ENCODE measurements around the gene XXYLT1.

The XXYLT1 gene

DNA sequence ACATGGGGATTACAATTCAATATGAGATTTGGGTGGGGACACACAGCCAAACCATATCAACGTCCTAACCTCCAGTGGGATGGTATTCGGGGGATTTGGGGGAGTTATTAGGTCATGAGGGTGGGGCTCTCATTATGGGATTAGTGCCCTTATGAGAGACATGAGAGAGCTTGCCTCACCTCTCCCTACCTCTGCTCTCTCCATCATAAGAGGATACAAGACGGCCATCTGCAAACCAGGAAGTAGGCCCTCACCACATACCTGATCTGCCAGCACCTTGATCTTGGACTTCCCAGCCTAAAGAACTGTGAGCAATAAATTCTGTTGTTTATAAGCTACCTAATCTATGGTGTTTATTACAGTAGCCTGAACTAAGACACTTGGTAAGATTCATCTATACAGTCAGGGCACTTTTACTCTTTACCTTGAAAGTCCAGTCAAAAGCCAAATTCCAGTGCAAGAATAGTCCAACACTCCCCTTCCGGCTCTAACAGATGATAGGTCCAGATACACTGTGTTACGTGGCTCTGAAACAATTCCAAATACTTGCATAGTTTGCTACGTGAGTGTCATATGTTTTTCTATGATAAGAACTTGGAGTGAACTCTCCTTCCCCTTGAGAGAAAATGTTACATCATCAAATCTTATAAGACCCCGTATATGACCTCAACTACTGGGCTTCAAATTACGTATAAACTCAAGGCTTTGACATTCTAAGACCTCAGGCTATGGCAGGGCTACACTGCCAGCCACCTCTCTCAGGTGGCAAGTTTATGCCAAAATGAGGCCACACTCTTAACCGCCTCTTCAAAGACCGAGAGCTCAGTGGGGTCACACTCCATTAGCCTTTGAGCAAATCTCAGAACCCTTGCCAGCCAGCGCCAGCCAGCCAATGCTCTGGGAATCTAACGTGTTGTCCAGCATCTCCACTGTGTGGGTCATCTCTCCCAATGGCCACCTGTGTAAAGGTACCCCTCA lies 129.9 kb downstream of the XXYLT1 start:
- DNase-seq, result no peak
- Mint-ChIP-seq H3K9me3 (peaks cover 25% of the 10 kb centered on the region), H3K27ac (no peak overlapping the region), H3K27me3 (ENCODE audit: low read depth, poor library complexity) (no peaks in the 10 kb centered on the region), H3K4me1 (peaks cover 38% of the 10 kb centered on the region), H3K4me3 (no peak overlapping the region), H3K36me3 (ENCODE audit: low read depth) (peaks cover 37% of the 10 kb centered on the region)
- TF ChIP-seq, protein P1, sequence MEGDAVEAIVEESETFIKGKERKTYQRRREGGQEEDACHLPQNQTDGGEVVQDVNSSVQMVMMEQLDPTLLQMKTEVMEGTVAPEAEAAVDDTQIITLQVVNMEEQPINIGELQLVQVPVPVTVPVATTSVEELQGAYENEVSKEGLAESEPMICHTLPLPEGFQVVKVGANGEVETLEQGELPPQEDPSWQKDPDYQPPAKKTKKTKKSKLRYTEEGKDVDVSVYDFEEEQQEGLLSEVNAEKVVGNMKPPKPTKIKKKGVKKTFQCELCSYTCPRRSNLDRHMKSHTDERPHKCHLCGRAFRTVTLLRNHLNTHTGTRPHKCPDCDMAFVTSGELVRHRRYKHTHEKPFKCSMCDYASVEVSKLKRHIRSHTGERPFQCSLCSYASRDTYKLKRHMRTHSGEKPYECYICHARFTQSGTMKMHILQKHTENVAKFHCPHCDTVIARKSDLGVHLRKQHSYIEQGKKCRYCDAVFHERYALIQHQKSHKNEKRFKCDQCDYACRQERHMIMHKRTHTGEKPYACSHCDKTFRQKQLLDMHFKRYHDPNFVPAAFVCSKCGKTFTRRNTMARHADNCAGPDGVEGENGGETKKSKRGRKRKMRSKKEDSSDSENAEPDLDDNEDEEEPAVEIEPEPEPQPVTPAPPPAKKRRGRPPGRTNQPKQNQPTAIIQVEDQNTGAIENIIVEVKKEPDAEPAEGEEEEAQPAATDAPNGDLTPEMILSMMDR (IDR thresholded peaks at IDR 0.05), result no peak

DNA sequence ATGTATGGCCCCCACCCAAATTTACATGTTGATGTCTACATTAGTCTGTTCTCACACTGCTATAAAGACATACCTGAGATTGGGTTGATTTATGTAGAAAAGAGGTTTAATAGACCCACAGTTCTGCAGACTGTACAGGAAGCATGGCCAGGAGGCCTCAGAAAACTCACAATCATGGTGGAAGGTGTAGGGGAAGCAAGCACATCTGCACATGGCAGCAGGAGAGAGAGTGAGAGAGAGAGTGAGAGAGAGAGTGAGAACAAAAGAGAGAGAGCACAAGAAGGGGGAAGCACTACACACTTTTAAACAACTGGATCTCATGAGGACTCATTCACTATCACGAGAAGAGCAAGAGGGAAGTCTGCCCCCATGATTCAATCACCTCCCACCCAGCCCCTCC lies 130.5 kb downstream of the XXYLT1 start:
- TF ChIP-seq, protein P1 (IDR thresholded peaks at IDR 0.05), result no peak
- peaks cover 45% of the 10 kb centered on the region for H3K4me1 Mint-ChIP-seq
- peaks cover 37% of the 10 kb centered on the region for H3K36me3 Mint-ChIP-seq (ENCODE audit: low read depth)
- H3K9me3 Mint-ChIP-seq, result peaks cover 25% of the 10 kb centered on the region
- no peaks in the 10 kb centered on the region for H3K27me3 Mint-ChIP-seq (ENCODE audit: low read depth, poor library complexity)
- H3K27ac Mint-ChIP-seq, result no peak overlapping the region
- no peak overlapping the region for H3K4me3 Mint-ChIP-seq
- no peak for DNase-seq

DNA sequence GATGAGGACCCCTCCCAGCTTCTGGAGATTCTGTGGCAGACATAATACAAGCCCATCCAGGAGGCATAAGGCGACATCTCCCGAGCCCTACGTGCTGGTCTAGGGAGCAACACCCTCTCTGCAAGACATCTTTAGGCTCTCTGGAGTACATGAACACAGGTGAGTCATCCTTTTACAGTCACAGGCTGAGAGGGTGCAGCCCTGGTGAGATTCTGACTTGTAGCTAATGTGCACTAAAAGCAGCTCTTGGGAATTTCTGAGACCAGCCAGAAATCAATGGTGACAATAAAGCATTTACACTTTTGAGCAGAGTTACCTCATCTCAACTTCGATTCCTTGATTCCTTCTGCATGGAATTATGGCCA lies 131.1 kb downstream of the XXYLT1 start:
- no peak overlapping the region for H3K27ac Mint-ChIP-seq
- no peak for DNase-seq
- H3K9me3 Mint-ChIP-seq, result peaks cover 25% of the 10 kb centered on the region
- TF ChIP-seq, protein P1 (IDR thresholded peaks at IDR 0.05), result no peak
- H3K4me3 Mint-ChIP-seq, result no peak overlapping the region
- H3K36me3 Mint-ChIP-seq (ENCODE audit: low read depth), result peaks cover 35% of the 10 kb centered on the region
- no peaks in the 10 kb centered on the region for H3K27me3 Mint-ChIP-seq (ENCODE audit: low read depth, poor library complexity)
- peaks cover 48% of the 10 kb centered on the region for H3K4me1 Mint-ChIP-seq

DNA sequence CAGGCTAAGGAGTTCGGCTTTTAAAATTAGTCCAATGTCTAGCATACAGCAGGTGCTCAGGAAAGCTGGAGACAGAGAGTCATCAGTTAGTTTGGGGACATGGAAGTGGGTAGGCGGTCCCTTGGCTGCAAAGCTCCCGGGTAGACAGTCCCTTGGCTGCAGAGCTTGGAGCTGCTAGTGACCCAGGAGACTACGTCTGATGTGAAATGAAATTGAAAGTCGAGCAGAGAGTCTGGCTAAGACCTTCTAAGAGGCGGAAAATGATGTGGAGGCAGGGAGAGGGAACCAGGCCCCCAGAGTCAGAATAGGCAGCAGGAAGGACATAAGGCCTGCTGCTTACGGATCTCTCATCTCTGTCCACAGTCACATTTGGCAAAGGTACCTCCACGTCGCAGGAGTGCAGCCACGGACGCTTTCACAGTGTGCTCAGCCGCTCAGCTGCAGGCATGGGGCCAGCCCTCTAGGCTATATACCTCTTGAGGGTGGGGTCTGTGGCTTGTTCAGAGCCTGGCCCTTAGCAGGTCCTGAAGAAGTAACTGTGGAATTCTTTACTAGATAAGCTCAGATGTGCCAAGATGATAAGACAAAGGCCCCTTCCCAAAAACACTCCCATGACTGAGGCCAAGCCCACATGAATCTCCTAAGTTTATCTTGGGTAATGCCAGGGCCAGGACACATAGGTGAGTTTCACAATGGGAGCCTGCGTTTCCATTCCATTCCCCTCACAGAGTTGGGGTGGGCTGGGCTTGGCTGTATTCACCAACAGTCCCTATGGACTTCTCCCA lies 131.7 kb downstream of the XXYLT1 start:
- DNase-seq, result no peak
- Mint-ChIP-seq H3K4me1 (peaks cover 50% of the 10 kb centered on the region), H3K36me3 (ENCODE audit: low read depth) (peaks cover 32% of the 10 kb centered on the region), H3K27ac (no peak overlapping the region), H3K27me3 (ENCODE audit: low read depth, poor library complexity) (no peaks in the 10 kb centered on the region), H3K9me3 (peaks cover 25% of the 10 kb centered on the region), H3K4me3 (no peak overlapping the region)
- TF ChIP-seq, protein P1 (IDR thresholded peaks at IDR 0.05), result no peak

DNA sequence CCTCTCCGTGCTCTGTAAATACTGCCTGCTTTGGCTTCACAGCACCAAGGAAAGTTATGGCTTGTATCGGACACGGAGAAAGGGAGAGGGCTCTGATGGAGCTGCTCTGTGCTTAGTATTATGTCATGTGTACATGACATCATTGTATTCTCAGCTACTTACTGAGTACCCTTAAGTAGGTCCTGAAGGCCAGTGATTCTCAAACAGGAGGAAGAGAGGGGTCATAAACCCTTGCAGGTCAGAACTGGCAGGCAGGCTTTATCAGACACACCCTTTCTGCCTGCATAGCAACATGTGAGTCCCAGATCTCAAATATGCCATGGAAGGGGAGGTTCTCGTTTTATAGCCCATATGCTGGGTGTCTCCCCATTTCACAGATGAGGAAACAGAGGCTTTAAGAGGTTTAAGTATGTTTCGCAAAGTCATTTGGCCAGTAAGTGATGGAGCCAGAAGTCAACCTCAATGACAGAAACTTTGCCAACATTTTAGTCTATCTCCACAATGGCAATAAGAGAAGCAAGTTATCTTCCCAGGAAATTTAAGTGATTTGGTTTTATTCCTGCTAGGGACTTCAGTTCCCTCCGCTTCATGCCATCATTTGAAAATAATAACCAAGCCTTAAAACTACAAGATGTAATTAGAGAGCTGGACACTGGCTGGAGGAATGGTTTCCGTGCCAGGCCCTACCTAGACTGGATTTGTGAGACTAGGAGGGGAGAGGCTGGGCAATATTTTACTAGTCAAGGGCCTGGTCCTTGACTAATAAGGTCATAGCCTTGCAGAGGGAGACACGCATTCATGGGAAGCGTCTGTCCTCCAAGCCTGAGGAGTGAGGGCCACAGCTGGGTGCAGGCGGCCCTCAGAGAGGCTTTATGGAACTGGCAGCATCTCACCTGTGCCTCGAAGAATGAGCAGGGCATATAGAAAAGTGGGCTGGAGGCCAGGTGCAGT lies 133.0 kb downstream of the XXYLT1 start:
- Mint-ChIP-seq H3K27me3 (ENCODE audit: low read depth, poor library complexity) (no peaks in the 10 kb centered on the region), H3K9me3 (peaks cover 25% of the 10 kb centered on the region), H3K4me3 (no peak overlapping the region), H3K27ac (no peak overlapping the region), H3K36me3 (ENCODE audit: low read depth) (peaks cover 28% of the 10 kb centered on the region), H3K4me1 (peaks cover 44% of the 10 kb centered on the region)
- TF ChIP-seq, protein P1 (IDR thresholded peaks at IDR 0.05), result no peak
- DNase-seq, result no peak

Data from nephron progenitor cell (in vitro differentiated cells).